HG03558 (cell line): ENCODE data around the gene EDC3.
"Not testable (repeated sequence)": the region's sequence is repeated elsewhere in the genome, so short reads cannot be mapped to it uniquely, and the experiment has no call there.

ENCODE experiments used
- ATAC-seq: cut with Tn5 transposase; IDR thresholded peaks from one replicate; pipeline ENCODE4 v1.9.1; 2021; ENCODE audit warnings: moderate number of reproducible peaks; ENCODE audit not compliant: unreplicated experiment; ENCODE audit errors: extremely low read depth

EDC3 gene

DNA sequence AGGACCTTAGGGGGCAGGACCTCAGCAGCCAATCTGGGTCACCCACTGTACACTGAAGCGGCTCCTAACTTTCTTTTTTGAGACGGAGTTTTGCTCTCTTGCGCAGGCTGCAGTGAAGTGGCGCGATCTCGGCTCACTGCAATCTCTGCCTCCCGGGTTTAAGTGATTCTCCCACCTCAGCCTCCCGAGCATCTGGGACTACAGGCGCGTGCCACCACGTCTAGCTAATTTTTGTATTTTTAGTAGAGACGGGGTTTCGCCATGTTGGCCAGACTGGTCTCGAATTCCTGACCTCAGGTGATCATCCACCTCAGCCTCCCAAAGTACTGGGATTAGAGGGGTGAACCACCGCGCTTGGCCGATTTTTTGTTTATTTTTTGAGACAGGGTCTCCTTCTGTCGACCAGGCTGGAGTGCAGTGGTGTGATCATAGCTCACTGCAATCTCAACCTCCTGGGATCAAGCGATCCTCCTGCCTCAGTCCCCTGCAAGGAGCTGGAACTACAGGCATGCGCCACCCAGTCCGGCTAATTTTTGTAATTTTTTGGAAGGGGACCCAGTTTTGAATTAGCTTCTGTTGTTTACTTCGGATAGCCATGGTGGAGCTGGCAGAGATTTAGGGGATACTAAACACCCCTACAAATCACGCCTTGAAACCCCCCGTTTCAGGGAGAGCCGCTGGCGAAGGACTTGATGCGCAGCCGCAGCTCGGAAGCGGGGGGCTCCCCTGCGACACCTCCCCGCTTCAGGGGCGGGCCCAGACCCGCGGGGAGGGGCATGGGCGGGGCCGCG is 81.7 kb downstream of the EDC3 start:
- no peak for ATAC-seq

DNA sequence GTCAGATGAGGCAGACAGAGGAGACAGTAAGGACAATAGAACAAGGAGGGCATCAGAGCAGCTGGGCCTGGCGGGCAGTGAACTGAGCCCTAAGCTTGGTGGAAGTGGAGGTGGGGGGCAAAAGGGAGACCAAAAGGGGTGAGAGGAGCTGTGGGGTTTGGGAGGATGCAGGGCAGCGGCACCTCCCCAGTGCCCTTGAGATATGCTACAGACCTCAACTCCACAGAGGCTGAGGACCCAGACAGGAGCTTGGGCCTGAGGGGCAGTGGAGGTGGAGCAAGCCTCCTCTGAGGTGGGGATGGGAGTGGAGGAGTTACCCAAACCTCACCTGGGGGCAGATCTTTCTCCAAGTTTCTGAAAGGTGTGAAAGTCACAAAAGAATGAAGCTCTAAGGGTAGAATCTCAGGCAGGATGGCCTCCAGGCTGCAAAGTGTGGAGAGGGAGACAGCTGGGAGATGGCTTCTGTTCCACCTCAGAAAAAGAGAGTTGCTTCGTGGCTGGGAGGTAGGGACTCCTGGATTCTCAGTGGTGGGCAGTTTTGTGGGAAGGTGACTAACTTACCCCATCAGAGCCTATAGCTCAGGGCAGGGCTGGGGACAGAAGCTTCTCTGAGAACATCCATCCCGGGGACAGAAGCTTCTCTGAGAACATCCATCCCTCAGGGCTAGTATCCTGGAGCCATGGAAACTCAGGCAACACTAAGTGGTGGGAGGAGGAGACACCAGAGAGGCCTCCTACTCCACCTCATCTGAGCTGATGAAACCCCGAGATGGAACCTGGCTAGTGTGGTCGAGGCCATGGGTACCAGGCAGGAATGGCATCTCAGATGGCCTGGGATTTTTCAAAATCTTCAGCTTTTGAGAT is 82.5 kb downstream of the EDC3 start:
- no peak for ATAC-seq

DNA sequence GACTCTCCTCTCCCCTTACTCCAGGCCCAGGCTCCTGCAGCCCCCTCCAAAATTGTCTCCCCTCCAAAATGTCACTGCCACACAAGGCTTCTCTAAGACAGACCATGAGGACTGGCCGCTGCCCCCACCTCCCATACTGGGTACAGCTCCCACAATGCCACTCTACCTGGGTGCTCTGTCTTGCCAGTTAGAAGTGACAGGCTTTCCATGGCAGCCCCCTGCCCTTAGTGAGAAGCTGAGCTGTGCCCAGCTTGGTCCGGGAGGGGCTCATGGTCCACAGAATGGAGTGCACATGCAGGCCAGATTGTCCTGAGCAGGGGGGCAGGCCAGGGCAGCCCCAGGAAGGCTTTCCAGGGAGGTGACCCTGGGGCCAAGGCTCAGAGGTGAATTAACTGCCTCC is 83.1 kb downstream of the EDC3 start:
- ATAC-seq: no peak

DNA sequence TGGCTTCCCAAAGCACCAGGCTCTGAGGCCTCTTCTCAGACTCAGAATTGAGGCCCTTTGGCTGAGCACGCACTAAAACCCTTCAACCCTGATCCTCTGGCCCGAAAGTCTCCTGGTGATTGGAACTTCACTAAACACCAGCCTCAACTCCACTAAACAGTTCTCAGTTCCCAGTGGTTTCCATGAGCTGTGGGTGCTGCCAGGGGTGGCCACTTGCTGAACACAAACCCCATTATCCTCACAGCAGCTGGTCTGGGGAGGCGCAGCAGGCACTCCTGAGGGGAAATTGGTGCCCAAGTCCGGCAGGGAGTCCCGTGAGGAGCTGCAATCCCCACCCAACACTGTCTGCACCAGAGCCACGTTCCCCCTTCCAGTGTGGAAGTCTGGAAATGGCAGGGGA is 84.0 kb downstream of the EDC3 start:
- no peak for ATAC-seq

DNA sequence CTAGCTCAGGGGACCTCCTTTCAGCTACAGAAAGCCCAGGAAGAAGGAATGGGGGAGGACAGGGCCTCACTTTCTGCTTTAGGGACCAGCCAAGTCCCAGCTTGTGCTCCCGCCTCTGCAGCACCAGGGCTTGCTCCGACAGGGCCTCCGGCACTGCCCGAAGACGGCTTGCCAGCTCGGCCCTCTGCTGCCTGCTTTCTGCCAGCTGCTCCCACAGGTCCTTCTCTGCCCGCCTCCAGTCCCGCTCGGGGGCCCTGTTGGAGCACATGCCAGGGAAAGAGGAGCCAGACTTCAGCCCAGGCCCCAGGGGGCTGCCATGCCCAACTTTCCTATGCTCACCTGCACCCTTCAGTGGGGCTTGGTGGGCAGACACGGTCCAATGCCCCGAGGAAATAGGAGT is 84.5 kb downstream of the EDC3 start:
- no peak for ATAC-seq

DNA sequence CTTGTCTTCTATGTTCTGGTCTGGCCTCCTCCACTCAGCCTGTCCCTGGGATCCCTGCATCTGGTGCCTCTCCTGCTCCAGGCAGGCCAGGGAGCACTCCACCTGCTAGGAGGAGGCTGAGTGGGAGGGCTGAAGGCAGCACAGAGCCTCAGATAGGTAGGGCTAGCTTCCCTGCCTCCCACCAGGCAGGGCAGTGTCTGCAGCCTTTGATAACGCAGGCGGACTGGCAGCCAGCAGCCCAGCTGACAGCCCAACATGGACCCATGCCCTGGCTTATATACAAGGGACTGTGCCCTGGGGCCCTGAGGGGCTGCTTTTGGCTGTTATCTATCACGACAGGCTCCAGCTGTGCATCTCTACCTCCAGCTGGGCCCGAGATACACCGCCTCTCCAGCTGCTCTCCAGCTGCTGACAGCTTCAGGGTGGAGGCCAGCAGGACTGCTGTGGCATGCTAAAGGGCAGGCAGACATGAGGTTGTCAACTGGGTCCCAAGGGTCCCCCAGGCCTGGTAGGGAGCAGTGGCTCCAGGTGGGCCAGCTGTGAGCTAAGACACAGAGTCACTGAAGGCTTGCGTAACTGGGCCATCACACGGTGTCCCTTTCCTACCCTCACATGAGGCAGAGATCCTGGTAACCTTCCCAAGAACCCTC is 85.4 kb downstream of the EDC3 start:
- no peak for ATAC-seq

DNA sequence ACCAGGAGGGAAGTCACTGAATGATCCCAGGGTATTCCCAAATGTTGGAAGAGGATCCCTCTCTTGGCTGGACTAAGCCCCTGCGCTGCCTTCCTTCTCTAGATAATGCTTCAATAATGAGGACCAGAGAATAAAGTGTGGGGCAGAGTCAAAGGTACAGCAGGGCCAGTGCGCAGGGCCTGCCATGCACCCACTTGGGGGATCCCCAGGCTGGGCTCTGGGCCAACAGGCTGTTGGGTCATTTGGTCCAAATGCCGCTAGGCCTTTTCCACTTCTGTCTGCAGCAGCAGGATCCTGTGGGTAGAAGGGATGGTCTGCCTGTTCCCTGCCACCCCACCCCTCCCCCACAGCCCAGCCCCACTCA is 85.9 kb downstream of the EDC3 start:
- ATAC-seq: no peak

DNA sequence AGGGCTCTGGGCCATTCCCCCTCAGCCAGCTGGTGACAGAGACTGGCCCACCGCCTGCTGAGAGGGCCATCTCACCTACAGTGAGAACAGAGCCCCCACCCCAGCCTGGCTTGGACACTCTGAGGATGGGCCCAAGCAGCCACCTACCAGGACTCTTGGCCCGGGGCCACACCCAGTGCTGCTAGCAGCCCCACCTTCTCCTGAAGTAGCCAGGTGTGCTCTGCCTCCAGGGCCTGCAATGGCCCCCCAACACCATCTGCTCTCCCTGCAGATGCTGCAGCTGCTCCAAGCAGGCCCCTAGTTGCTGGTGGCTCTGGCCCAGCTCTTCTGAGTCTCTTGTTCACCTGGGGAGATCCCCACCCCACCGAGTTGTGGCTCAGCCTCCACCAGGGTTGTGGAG is 87.0 kb downstream of the EDC3 start:
- ATAC-seq: no peak

DNA sequence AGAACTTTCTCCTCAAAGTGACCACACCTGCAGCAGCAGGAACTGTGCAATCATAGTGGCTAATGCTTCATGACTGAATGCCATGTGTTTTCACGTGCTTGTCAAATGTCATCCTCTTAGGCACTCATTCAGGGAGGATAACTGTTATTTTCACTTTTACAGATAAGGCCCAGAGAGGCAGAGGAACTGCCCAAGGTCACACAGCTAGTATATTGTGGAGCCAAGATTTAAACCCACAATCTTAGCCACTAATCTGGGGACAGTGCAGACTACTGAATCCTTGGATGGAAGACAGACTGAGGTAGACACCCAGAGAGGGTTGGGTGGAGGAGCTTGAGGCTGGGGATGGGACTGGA is 90.1 kb downstream of the EDC3 start:
- no peak for ATAC-seq

DNA sequence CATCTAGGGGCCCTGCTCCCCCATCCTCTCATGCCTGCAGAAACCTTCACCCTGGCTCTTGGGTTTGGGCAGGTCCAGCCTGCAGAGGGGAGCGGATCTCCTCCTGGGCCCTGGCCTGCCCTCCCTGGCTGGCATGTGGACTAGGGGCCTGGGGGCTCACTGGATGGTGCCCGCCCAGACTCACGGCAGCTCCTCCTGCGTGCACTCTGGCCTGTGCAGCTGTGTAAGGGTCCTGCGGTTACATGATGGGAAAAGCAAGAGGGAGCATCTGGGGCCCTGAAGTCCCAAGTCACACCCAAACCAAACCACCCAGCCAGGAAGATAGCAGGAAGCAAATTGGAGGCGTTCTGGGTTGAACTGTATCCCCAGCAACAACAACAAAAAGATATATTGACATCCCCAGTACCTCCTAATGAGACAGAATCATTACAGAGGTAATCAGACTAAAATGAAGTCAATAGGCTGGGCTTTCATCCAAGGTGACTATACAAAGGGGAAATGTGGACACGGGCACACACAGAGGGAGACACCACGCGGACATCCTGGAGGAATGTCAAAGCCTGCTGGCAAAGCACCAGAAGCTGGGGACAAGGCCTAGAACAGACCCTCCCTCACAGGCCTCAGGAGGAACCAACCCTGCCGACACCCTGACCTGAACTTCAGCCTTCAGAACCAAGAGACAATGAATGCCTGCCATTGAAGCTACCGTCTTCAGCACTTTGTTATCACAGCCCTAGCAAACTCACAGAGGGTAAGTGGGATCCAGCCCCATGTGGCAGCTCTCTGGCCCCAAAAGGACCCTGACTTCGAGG is 90.6 kb downstream of the EDC3 start:
- no peak for ATAC-seq

DNA sequence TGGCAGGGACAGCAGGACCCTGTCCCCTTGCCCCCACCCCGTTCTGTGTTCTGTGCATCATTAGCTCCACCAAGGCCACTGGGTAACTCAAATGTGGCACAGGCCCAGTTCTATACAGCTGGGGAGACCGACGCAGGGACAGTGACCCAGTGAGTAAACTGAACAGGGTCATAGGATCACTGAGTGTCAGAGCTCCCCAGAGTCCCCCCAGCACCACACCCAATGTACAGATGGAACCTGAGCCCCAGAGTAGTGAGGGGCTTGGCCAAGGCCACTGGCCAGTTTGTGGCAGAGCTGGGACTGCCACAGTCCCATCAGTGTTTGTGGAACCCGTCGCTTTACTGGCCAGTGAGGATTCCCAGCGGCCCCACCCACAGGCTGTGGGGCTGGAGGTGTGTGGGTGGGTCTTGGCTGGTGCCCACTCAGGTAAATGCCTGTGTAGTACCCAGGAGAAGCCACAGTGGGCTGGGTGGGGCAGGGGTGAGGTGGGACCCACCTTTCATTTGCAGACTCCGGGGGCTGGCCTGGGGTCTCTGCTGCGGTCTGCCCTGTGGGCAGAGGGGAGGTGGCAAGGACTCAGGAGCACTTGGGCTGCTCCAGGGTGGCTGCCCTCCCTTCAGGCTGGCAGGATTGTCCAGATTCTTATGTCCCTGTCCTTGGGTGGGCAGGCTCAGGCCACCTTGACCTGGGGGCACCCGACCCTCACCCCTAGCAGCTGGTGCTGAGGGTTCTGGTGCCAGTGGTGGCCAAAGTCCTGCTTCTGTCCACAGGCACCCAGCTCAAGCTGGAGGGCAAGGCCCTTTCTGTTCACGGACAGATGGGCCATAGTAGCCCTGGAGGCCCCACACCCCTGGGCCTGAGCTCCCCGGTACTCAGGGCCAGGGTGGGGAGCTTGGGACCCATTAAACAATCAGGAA is 91.8 kb downstream of the EDC3 start:
- no peak for ATAC-seq

DNA sequence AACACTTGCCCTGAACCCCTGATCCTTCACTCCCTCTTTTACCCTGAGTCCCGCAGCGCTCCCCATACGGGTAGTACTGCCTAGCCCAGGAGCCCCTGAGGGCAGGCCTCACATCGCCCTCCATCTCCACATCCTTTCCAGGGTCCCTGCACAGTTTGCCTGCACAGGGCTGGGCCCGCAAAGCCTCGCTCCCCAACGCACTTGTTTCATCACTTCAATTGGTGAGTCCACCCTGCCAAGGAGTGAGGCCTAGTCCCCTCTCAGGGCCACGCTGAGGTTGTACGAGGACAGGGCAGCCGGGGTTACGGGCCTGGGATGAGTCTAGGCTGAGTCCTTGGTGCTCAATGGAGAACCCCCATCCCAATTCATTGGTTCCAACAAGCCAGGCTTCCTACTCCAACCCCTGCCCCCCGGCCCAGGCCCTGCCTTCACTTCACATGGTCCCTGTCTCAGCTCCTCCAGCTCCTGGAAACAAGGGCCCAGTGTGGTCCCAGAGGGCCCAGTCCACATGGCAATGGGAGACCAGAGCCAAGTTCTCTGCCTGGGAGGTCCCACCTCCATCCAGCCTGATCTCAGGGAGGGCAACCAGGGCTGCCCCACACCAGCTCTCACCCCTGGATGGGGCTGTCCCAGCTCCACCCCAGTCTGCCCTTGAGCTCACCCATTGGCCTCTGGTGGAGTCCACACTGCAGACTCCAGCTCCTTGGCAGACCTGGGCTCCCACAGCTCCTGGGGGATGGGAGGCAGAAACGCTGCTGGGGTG is 92.6 kb downstream of the EDC3 start:
- ATAC-seq: no peak

DNA sequence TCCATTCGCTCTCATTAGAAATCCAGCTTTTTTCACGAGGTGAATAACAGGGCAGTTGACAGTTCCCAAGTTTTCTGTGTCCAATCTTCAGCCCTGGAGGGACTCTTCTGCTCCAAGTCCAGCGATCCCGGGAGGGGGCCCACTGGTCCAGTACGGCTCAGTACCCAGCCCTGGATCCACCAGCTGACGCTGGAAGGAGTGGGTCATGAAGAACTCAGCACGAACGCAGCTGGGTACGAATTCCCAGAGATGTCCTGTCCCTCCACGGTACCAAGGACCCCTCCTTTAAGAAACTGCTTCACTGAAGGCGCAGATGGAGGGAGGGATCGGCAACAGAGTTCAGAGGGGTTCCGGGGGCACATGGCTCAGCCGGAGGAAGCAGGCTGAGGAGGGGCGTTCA is 96.7 kb downstream of the EDC3 start:
- ATAC-seq: no peak

DNA sequence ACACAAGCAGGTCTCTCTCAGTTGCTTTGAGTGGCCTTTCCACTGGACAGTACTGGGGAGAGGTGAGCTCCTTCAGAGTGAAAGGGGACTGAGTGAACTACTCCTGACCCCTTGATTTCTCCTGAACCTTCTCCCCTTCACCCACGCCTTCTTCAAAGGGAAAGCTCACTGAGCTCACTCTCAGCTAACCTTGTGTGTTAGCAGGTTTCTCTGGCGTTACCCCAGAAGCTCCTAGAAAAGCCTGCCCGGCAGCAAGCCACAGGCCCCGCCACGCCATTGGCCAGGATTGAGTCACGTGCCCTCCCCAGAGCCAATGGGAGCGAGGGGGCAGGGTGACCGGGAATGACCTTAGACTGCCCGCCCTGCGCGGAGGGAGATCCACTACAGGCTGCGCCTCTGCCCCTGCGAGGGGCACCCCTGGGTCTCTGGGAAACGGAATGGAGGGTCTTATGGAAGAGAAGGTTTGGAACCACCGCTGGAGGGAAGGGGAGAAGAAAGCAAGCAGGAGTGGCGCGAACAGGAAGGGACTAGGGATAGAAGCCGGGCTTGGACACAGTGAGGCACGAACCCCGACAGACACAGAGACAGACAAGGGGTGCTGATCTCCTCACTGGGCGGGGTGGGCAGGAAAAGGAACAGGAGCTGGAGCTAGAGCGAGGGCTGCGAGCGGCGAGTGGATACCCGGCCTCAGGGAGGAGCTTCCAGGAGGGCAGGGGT is 97.5 kb downstream of the EDC3 start:
- ATAC-seq: peak; percentile 69

DNA sequence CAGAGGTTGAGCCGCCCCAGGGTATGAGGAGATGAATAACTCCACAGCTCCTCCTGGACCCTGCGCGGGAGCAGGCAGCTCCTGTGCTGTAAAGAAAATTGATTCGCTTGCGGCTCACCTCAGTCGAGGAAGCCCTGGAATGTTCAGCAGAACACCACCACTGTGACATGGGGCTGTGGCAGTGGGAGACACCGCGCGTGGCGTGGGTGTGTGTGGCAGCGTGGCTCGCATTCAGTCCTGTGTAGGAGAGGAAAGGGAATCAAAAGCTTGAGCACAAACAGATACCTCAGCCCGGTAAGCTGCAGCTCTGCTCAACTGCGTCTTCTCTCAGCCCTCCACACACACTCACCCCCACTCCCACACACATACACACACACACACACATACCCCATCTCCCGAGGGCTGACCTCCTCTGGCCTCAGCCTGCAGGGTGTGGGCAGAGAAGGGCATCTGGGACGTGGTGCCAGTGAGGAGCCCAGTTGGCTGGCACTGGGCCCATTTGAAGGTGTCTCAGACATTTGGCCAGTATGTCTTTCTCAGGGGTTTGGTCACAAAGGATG is 98.6 kb downstream of the EDC3 start:
- ATAC-seq: not testable (repeated sequence)

DNA sequence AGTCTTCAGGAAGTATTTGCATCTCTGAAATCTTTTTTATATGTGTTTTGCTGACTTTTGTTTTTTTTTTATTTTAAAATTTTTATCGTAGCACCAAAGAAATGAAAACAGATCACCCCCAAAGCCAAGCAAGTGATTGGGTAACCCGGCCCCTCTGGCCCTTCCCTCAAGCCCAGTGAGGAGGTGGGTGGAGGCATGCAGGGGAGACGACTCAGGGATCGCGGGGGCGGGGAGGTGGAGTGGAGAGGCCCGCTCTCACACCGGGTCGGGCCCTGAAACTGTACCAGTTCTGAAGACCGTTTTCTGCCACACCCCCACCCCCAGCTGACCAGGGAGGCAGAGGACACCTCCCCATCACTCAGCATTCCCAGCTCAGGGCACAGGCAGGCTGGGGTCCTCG is 99.1 kb downstream of the EDC3 start:
- ATAC-seq: not testable (repeated sequence)

DNA sequence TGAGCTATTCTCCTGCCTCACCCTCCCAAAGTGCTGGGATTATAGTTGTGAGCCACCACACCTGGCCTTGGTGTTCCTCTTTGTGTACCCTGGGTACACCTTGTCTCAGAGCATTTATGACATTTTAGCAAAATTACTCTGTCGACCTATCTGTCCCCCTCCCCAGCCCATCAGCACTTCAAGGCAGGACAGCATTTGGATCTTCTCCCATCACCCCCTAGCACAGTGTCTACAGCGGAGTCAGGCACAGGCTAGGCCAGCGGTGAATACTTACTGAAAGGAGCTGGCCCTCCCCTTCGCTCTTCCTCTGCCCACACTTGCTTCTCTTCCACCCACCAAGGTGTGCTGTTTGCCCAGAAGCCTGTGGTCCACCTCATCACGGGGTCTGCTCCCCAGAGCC is 100.6 kb downstream of the EDC3 start:
- ATAC-seq: no peak

DNA sequence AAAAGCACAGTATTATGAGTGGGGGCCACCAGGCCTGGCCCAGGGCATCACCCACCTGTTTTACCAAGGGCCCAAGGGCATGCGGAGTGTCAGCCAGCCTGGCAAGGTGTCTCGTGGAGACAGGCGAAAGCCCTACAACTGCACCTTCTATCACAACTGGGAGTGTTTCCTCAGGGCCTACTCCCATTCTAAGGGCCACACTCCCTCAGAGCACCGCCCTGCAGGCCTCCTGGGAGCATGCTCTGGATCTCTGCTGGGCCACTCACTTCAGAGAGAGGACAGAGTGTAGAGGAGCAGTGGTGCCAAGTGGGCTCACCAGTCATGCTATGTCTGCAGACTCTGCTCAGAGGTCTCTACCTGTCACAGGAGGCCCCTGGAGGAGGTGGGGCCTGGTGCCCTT is 101.4 kb downstream of the EDC3 start:
- no peak for ATAC-seq
